ENCODE results near the gene CCR4. TPM values are rescaled to one million over a fixed set of nuclear protein-coding genes. Genes with fewer than 3 reads are reported as not detected.

CCR4 gene
- total and polyA plus RNA-seq, 9 of the 15 experiments (the other 6 are each of a cell fraction or from before 2014, with no cell fraction given), result 0.04 to 0.47 (median 0.25) TPM; not detected in 1

DNA sequence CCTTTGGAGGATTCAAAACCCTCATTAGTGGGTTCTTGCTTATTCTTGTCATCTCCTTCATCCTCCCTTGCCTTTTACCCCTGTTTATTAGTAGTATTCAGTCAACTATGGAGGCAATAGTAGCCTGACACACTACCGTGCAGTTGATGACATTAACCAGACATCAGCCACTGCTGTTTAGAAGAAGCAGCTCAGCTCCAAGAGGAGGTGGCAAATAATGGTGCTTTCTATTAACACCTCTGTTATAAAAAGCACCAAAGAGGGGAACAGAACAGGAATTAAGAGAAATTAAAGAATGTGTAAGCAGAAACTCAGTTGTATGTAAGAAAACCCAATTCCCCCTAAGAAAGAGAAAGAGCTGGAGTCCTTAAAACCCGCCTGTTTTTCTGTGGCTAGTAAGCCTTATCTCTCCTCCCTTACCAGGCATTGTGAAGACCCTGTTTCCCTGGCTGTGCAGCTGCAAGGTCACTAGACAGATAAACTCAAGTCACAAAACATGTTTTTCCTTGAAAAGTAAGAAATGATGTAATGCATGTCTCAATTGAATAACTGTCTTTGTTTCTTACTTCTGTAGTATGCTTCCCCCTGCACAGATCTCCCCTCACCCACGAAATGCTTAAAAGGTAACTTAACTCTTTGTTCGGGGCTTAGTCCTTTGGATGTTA is 21.2 kb downstream of the CCR4 start (continued):
- TF ChIP-seq, protein P1, sequence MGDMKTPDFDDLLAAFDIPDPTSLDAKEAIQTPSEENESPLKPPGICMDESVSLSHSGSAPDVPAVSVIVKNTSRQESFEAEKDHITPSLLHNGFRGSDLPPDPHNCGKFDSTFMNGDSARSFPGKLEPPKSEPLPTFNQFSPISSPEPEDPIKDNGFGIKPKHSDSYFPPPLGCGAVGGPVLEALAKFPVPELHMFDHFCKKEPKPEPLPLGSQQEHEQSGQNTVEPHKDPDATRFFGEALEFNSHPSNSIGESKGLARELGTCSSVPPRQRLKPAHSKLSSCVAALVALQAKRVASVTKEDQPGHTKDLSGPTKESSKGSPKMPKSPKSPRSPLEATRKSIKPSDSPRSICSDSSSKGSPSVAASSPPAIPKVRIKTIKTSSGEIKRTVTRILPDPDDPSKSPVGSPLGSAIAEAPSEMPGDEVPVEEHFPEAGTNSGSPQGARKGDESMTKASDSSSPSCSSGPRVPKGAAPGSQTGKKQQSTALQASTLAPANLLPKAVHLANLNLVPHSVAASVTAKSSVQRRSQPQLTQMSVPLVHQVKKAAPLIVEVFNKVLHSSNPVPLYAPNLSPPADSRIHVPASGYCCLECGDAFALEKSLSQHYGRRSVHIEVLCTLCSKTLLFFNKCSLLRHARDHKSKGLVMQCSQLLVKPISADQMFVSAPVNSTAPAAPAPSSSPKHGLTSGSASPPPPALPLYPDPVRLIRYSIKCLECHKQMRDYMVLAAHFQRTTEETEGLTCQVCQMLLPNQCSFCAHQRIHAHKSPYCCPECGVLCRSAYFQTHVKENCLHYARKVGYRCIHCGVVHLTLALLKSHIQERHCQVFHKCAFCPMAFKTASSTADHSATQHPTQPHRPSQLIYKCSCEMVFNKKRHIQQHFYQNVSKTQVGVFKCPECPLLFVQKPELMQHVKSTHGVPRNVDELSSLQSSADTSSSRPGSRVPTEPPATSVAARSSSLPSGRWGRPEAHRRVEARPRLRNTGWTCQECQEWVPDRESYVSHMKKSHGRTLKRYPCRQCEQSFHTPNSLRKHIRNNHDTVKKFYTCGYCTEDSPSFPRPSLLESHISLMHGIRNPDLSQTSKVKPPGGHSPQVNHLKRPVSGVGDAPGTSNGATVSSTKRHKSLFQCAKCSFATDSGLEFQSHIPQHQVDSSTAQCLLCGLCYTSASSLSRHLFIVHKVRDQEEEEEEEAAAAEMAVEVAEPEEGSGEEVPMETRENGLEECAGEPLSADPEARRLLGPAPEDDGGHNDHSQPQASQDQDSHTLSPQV (IDR thresholded peaks at IDR 0.05), result peak; percentile 90
- TF ChIP-seq, protein P2, sequence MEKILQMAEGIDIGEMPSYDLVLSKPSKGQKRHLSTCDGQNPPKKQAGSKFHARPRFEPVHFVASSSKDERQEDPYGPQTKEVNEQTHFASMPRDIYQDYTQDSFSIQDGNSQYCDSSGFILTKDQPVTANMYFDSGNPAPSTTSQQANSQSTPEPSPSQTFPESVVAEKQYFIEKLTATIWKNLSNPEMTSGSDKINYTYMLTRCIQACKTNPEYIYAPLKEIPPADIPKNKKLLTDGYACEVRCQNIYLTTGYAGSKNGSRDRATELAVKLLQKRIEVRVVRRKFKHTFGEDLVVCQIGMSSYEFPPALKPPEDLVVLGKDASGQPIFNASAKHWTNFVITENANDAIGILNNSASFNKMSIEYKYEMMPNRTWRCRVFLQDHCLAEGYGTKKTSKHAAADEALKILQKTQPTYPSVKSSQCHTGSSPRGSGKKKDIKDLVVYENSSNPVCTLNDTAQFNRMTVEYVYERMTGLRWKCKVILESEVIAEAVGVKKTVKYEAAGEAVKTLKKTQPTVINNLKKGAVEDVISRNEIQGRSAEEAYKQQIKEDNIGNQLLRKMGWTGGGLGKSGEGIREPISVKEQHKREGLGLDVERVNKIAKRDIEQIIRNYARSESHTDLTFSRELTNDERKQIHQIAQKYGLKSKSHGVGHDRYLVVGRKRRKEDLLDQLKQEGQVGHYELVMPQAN (IDR thresholded peaks at IDR 0.05; ENCODE audit: borderline replicate concordance), result no peak
- no peak for TF ChIP-seq POLR2B (IDR thresholded peaks at IDR 0.05; ENCODE audit: low read depth, partially characterized antibody)
- TF ChIP-seq TEAD1 (CRISPR knock-in tag; IDR thresholded peaks at IDR 0.05), result 0 out of 4 replicates have a peak, but pooled peaks of 1 of the 2 experiments have one; percentile 10
- TF ChIP-seq MYBL2 (IDR thresholded peaks at IDR 0.05; ENCODE audit: low read depth), result peak; percentile 43; the same call in 1 of the 2 replicates
- no peak for TF ChIP-seq MYBL2 (CRISPR knock-in tag; IDR thresholded peaks at IDR 0.05; ENCODE audit: borderline replicate concordance)
- TF ChIP-seq BCL6 (CRISPR knock-in tag; IDR thresholded peaks at IDR 0.05), result no peak
- TF ChIP-seq, protein P3, sequence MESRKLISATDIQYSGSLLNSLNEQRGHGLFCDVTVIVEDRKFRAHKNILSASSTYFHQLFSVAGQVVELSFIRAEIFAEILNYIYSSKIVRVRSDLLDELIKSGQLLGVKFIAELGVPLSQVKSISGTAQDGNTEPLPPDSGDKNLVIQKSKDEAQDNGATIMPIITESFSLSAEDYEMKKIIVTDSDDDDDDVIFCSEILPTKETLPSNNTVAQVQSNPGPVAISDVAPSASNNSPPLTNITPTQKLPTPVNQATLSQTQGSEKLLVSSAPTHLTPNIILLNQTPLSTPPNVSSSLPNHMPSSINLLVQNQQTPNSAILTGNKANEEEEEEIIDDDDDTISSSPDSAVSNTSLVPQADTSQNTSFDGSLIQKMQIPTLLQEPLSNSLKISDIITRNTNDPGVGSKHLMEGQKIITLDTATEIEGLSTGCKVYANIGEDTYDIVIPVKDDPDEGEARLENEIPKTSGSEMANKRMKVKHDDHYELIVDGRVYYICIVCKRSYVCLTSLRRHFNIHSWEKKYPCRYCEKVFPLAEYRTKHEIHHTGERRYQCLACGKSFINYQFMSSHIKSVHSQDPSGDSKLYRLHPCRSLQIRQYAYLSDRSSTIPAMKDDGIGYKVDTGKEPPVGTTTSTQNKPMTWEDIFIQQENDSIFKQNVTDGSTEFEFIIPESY (CRISPR knock-in tag; IDR thresholded peaks at IDR 0.05), result no peak; the same call in 1 of the 2 replicates
- TF ChIP-seq MIER1 (IDR thresholded peaks at IDR 0.05; ENCODE audit: low read depth), result no peak
- TF ChIP-seq MCM7 (IDR thresholded peaks at IDR 0.05), result no peak
- TF ChIP-seq, protein P4, sequence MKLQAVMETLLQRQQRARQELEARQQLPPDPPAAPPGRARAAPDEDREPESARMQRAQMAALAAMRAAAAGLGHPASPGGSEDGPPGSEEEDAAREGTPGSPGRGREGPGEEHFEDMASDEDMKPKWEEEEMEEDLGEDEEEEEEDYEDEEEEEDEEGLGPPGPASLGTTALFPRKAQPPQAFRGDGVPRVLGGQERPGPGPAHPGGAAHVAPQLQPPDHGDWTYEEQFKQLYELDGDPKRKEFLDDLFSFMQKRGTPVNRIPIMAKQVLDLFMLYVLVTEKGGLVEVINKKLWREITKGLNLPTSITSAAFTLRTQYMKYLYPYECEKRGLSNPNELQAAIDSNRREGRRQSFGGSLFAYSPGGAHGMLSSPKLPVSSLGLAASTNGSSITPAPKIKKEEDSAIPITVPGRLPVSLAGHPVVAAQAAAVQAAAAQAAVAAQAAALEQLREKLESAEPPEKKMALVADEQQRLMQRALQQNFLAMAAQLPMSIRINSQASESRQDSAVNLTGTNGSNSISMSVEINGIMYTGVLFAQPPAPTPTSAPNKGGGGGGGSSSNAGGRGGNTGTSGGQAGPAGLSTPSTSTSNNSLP (IDR thresholded peaks at IDR 0.05; ENCODE audit: borderline replicate concordance, low read depth, low read length), result no peak
- TF ChIP-seq FOS (IDR thresholded peaks at IDR 0.05; ENCODE audit: extremely low read depth, insufficient read length), result no peak
- TF ChIP-seq ZNF174 (CRISPR knock-in tag; IDR thresholded peaks at IDR 0.05), result no peak
- TF ChIP-seq EWSR1 (IDR thresholded peaks at IDR 0.05; ENCODE audit: borderline replicate concordance, low read depth, partially characterized antibody), result no peak
- TF ChIP-seq, protein P5, sequence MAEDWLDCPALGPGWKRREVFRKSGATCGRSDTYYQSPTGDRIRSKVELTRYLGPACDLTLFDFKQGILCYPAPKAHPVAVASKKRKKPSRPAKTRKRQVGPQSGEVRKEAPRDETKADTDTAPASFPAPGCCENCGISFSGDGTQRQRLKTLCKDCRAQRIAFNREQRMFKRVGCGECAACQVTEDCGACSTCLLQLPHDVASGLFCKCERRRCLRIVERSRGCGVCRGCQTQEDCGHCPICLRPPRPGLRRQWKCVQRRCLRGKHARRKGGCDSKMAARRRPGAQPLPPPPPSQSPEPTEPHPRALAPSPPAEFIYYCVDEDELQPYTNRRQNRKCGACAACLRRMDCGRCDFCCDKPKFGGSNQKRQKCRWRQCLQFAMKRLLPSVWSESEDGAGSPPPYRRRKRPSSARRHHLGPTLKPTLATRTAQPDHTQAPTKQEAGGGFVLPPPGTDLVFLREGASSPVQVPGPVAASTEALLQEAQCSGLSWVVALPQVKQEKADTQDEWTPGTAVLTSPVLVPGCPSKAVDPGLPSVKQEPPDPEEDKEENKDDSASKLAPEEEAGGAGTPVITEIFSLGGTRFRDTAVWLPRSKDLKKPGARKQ (CRISPR knock-in tag; IDR thresholded peaks at IDR 0.05), result no peak

Measured in K562 (cell line).